GM12891 (cell line): ENCODE data around the gene THAP6.

Source experiments
- POLR2A ChIP-seq: IDR thresholded peaks from 2 replicates; pipeline ENCODE4 v1.6.1; 2011; ENCODE audit warnings: low read depth, low read length, control low read depth
- POLR2AphosphoS5 ChIP-seq: IDR thresholded peaks from 2 replicates; pipeline ENCODE4 v1.6.1; 2011; ENCODE audit warnings: low read depth, low read length, control low read depth

DNA sequence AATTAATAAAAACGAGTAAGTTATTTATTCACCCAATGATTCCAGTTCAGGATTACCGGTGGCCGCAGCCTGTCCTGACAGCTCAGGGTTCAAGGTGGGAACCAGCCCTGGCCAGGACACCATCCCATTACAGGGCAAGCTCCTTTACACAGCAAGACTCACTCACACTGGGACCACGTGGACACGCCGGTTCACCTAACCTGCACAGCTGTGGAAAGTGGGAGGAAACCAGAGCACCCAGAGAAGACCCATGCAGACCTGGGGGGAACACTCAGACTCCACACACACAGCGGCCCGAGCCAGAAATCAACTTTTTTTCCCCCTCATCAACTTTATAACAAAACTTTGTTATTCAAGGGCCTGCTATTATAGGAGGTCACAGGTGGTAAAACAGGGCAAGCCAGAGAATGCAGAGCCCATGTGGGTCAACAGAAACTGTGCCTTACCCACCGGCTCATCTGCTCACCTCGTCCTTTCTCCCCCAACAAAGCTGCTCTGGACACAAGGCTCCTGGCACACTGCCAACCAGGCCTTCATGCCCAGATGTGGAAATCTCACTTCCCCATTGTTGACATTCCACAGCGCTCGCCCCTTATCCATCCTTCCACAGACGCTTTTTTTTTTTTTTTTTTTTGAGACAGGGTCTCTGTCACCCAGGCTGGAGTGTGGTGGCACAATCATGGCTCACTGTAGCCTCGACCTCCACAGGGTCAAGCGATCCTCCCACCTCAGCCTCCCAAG, 33.5 kb downstream of the THAP6 start:
- TF ChIP-seq POLR2AphosphoS5 (no peak), POLR2A (no peak)
